ENCODE data around the gene RGS6. TPM values are rescaled to one million over a fixed set of nuclear protein-coding genes. Genes with fewer than 3 reads are reported as not detected.

Gene RGS6
- total RNA-seq, 1 experiment from 2014 or later: not detected

DNA sequence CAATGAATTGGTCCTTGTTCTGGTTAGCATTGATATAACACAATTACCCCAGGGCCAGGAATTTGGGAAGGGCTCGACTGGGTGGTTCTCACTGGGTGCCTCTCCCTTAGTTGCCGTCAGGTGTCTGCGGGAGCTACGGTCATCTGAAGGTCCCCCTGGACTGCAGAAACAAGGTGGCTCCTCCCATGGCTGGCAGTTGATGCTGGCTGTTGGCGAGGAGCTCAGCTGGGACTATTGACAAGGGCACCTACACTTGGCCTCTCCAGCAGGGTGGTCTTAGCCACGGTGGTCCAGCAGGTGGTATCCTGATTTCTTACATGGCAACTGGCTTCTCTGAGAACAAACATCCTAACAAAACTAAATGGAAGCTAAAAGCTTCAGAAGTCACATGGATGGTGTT is 41.0 kb upstream of the RGS6 start:
- H3K9me3 Mint-ChIP-seq (ENCODE audit: low read depth, unreplicated experiment): peaks cover 3% of the 10 kb centered on the region
- H3K27ac Mint-ChIP-seq (ENCODE audit: unreplicated experiment): no peak overlapping the region
- BruUV-seq (replicated peaks): no TSS peak
- intact Hi-C loops (cut with micrococcal nuclease; ENCODE audit: unreplicated experiment): no loop called here
- no peak for DNase-seq
- TF ChIP-seq, protein P1, sequence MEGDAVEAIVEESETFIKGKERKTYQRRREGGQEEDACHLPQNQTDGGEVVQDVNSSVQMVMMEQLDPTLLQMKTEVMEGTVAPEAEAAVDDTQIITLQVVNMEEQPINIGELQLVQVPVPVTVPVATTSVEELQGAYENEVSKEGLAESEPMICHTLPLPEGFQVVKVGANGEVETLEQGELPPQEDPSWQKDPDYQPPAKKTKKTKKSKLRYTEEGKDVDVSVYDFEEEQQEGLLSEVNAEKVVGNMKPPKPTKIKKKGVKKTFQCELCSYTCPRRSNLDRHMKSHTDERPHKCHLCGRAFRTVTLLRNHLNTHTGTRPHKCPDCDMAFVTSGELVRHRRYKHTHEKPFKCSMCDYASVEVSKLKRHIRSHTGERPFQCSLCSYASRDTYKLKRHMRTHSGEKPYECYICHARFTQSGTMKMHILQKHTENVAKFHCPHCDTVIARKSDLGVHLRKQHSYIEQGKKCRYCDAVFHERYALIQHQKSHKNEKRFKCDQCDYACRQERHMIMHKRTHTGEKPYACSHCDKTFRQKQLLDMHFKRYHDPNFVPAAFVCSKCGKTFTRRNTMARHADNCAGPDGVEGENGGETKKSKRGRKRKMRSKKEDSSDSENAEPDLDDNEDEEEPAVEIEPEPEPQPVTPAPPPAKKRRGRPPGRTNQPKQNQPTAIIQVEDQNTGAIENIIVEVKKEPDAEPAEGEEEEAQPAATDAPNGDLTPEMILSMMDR (IDR thresholded peaks at IDR 0.05; ENCODE audit: unreplicated experiment): no peak
- no peaks in the 10 kb centered on the region for H3K36me3 Mint-ChIP-seq (ENCODE audit: insufficient read depth, unreplicated experiment)
- H3K4me3 Mint-ChIP-seq (ENCODE audit: low read depth, unreplicated experiment): no peak overlapping the region
- H3K4me1 Mint-ChIP-seq (ENCODE audit: low read depth, unreplicated experiment): no peaks in the 10 kb centered on the region
- H3K27me3 Mint-ChIP-seq (ENCODE audit: unreplicated experiment): peaks cover 67% of the 10 kb centered on the region
- CTCF ChIA-PET: interaction anchor here (0.6 kb wide), 1 partner anchor 509 kb away, joined by 3 read pairs; no protein-coding TSS in a partner anchor

DNA sequence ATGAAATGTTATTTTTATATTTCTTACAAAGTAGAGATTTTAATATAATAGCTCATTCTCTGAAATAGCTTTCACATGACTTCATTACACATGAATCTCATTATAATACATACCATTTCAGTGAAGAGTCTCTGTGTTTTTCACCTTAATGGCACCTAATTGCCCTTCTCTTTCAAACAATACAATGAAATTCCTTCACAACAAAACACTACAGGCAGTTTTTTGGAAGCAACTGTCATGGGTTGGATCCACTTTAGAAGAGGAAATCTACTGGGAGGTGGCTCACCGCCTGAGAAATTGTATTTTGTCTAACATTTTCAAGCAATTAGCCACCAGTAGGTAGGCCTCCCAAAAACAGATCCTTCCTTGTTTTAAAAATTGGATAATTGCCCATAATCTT is 40.3 kb upstream of the RGS6 start:
- Mint-ChIP-seq H3K4me3 (ENCODE audit: low read depth, unreplicated experiment) (no peak overlapping the region), H3K27me3 (ENCODE audit: unreplicated experiment) (peaks cover 63% of the 10 kb centered on the region), H3K27ac (ENCODE audit: unreplicated experiment) (no peak overlapping the region), H3K4me1 (ENCODE audit: low read depth, unreplicated experiment) (no peaks in the 10 kb centered on the region), H3K36me3 (ENCODE audit: insufficient read depth, unreplicated experiment) (no peaks in the 10 kb centered on the region), H3K9me3 (ENCODE audit: low read depth, unreplicated experiment) (peaks cover 3% of the 10 kb centered on the region)
- BruUV-seq (replicated peaks): no TSS peak
- no peak for DNase-seq
- TF ChIP-seq, protein P1 (IDR thresholded peaks at IDR 0.05; ENCODE audit: unreplicated experiment): no peak
- intact Hi-C loops (cut with micrococcal nuclease; ENCODE audit: unreplicated experiment): no loop called here
- CTCF ChIA-PET: interaction anchor here (0.6 kb wide), 1 partner anchor 508 kb away, joined by 3 read pairs; no protein-coding TSS in a partner anchor

GRCh38 chr14:71905031-71905430 is 27.2 kb upstream of the RGS6 start:
- no peaks in the 10 kb centered on the region for H3K9me3 Mint-ChIP-seq (ENCODE audit: low read depth, unreplicated experiment)
- H3K4me1 Mint-ChIP-seq (ENCODE audit: low read depth, unreplicated experiment): no peaks in the 10 kb centered on the region
- DNase-seq: no peak
- no peak overlapping the region for H3K4me3 Mint-ChIP-seq (ENCODE audit: low read depth, unreplicated experiment)
- TF ChIP-seq, protein P1 (IDR thresholded peaks at IDR 0.05; ENCODE audit: unreplicated experiment): no peak
- peaks cover 67% of the 10 kb centered on the region for H3K27me3 Mint-ChIP-seq (ENCODE audit: unreplicated experiment)
- CTCF ChIA-PET: no interaction called here
- intact Hi-C loops (cut with micrococcal nuclease; ENCODE audit: unreplicated experiment): no loop called here
- BruUV-seq (replicated peaks): no TSS peak
- no peaks in the 10 kb centered on the region for H3K36me3 Mint-ChIP-seq (ENCODE audit: insufficient read depth, unreplicated experiment)
- H3K27ac Mint-ChIP-seq (ENCODE audit: unreplicated experiment): no peak overlapping the region

DNA sequence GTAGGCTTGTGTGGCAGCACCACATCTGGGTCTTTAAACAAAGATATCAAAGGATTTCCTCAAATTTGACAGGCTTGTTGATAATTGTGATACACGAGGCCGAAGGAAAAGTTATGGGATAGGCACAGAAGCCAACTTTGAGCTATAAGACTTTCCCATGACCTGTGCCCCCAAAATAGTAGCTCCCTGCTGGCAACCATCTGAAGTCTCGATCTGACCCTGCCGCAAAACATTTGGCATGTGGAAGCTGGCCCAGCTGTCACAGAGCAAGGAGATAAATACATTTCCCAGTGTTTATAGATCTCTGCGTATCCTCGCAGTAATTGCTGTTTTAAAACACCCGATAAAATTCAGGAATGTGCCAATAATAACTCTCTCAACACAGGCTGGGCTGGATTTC is 26.4 kb upstream of the RGS6 start:
- CTCF ChIA-PET: no interaction called here
- no TSS peak for BruUV-seq (replicated peaks)

More for the DNA sequence above, 26.4 kb upstream of the RGS6 start:
- TF ChIP-seq, protein P1 (IDR thresholded peaks at IDR 0.05; ENCODE audit: unreplicated experiment): no peak
- Mint-ChIP-seq H3K9me3 (ENCODE audit: low read depth, unreplicated experiment) (no peaks in the 10 kb centered on the region), H3K36me3 (ENCODE audit: insufficient read depth, unreplicated experiment) (no peaks in the 10 kb centered on the region), H3K27ac (ENCODE audit: unreplicated experiment) (no peak overlapping the region), H3K4me3 (ENCODE audit: low read depth, unreplicated experiment) (no peak overlapping the region), H3K27me3 (ENCODE audit: unreplicated experiment) (peaks cover 68% of the 10 kb centered on the region), H3K4me1 (ENCODE audit: low read depth, unreplicated experiment) (no peaks in the 10 kb centered on the region)
- DNase-seq: no peak
- intact Hi-C loops (cut with micrococcal nuclease; ENCODE audit: unreplicated experiment): no loop called here
